Ramos (cell line): ENCODE results near the gene RNF123.

Source experiments
- in situ Hi-C: fragments of 300-500 bp; cut with MboI; formaldehyde crosslinking; loops from one replicate; pipeline ENCODE4 v1.14.3; 2022; ENCODE audit warnings: low sequenced_read_pairs; ENCODE audit not compliant: unreplicated experiment

Gene RNF123

DNA sequence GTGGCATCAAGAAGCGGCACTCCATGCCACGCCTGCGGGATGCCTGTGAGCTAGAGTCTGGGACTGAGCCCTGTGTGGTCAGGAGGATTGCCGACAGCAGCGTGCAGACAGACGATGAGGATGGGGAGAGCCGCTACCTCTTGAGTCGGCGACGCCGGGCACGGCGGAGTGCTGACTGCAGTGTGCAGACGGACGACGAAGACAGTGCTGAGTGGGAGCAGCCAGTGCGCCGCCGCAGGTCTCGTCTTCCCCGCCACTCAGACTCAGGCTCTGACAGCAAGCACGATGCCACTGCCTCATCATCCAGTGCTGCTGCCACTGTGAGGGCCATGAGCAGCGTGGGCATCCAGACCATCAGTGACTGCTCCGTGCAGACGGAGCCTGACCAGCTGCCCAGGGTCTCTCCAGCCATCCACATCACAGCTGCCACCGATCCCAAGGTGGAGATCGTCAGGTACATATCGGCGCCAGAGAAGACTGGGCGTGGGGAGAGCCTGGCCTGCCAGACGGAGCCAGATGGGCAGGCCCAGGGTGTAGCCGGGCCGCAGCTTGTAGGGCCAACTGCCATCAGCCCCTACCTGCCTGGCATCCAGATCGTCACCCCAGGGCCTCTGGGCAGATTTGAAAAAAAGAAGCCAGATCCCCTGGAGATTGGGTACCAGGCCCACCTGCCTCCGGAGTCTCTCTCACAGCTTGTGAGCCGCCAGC lies 32.0 kb upstream of the RNF123 start:
- in situ Hi-C loops: no loop called here

DNA sequence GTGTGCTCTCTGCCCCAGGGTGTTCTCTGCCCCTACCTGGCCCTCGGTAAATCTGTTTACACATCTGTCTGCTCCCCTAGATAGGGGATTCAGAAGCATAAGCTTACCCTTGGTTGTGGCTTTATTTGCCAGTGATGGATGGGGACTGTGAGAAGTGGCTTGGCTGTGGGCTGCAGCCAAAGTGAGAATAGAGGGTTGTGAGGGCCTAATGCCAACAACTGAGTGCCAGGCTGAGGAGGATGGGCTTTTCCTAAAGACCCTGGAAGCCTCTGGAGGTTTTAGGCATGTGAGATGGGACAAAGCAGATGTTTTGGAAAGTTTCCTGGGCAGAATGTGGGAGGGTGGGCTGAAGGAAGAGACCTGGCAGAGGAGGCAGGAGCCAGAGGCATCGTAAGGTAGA lies 30.6 kb upstream of the RNF123 start:
- in situ Hi-C loops: no loop called here

DNA sequence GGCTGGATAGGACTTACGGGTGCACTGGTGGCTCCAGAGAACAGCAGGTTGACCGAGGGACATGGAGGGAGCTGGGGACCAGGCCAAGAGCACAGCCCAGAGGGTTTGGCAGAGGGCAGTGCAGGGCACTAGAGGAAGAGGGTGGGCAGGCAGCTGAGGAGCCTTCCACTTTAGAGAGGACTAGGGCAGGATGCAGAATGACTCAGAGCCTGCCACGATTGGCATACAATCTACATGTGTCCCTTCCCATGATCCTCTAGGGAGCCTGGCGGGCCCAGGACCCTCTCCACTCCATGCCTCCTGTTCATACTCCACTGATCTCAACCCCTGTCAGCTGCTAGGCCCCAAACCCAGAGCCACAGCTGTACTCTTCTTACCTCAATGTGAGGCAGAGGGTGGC lies 29.6 kb upstream of the RNF123 start:
- in situ Hi-C loops: no loop called here

DNA sequence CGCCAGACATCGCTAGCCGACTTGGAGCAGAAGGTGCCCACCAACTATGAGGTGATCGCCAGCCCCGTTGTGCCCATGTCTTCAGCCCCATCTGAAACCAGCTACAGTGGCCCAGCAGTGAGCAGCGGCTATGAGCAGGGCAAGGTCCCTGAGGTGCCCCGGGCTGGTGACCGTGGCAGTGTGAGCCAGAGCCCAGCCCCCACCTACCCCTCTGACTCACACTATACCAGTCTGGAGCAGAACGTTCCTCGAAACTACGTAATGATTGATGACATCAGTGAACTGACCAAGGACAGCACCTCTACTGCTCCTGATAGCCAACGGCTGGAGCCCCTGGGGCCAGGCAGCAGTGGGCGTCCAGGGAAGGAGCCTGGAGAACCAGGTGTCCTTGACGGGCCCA lies 28.1 kb upstream of the RNF123 start:
- in situ Hi-C loops: no loop called here

DNA sequence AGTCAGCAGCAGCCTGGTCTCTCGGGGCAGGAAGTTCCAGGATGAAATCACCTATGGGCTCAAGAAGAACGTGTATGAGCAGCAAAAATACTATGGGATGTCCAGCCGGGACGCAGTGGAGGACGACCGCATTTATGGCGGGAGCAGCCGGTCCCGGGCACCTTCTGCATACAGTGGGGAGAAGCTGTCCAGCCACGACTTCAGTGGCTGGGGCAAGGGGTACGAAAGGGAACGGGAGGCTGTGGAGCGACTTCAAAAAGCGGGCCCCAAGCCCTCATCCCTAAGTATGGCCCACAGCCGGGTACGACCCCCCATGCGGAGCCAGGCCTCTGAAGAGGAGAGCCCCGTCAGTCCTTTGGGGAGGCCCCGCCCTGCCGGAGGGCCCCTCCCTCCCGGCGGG lies 27.3 kb upstream of the RNF123 start:
- in situ Hi-C loops: no loop called here

DNA sequence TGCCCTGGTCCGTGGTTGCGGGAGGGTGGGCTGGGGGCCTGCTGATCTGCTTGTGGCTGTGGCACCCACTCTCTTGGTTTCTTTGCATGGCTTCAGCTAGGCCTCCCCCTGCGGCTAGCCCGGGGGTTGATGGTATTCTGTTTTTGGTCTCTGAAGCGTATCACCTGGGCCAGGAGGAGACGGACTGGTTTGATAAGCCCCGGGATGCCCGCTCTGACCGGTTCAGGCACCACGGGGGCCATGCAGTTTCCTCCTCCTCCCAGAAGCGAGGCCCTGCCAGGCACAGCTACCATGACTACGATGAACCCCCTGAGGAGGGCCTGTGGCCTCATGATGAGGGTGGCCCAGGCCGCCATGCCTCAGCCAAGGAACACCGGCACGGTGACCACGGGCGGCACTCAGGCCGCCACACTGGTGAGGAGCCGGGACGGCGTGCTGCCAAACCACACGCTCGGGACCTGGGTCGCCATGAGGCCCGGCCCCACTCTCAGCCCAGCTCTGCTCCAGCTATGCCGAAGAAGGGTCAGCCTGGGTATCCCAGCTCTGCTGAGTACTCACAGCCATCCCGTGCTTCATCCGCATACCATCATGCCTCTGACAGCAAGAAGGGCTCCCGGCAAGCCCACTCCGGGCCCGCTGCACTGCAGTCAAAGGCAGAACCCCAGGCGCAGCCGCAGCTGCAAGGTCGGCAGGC lies 26.5 kb upstream of the RNF123 start:
- in situ Hi-C loops: no loop called here

DNA sequence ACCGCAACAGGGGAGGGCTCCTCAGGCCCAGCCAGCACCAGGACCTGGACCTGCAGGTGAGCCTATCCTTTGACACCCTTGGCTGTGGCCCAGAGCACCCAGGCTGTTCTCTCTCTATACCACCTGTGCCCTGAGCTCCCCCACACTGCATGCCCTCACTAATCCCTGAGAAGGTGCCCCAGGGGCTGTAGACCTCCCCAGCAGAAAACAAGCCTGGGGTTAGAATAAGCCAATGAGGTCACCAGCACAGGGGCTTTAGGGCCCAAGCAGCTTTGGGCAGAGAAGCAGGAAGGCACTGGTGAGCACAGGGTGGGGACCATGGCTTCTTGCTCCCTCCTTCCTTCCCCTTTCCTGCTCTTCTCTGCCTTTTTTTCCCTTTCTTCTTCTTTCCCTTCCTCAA lies 25.5 kb upstream of the RNF123 start:
- in situ Hi-C loops: no loop called here

DNA sequence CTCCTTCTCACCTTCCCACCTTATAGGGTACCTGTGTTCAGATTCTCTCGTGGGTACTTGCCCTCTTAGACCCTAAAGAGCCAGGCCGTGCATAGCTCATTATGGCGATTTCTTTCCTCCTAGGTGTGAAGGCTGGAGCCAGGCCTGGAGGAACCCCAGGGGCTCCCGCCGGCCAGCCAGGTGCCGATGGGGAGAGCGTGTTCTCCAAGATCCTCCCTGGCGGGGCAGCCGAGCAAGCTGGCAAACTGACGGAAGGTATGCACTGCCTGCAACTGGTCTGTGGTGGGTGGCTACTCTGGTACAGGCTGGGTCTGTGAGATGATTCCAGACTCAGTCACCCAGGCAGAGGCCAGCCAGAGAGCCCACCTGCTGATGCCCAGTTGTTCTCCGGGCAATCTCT lies 25.1 kb upstream of the RNF123 start:
- in situ Hi-C loops: no loop called here

DNA sequence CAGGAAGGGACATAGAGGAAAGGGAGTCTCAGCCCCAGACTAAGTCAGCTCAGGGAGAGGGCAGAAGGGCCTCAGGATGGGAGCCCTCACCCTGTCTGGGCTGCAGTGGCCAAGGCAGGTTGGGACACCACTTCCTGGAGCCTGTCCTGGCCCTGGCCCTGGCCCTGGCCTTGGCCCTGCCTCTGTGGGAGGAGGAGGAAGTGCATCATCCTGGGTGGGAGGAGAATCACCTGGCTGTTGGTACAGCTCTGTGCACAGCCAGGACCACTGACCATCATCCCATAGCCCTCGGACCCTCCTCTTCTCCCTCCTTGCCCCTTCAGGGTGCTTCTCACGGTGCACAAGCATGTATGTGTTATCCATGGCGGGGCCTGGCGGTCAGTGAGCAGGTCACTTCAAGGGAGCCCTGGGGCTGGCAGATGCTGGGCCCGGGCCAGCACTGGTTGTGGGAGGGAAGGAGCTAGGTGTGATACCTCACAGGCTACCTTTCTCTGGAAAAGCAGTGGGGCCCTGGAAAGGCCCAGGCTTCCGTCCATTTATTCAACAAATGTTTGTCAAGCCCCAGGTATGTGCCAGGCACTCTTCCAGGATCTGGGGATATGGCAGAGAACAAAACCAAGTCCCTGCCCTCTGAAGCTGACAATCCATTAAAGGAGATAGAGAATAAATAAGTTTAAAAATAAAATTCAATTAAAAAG lies 23.4 kb upstream of the RNF123 start:
- in situ Hi-C loops: no loop called here

DNA sequence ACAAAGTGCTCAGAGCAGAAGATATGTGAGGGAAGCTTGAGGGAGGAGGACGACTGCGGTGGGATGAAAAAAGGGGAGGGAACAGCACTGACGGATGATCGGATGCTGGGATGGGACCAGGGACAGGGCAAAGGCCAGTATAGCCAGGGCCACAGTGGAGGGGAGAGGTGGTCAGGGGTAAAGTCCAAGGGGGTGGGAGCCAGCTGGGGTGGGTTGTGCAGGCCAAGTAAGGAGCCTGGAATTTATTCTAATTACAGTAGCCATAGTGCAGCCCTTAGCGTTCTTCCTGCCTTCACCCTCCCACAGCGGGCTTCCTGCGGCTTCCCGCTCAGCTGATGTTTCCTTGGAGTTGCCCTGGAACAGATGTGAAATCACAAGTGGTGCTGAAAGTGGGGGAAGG lies 22.8 kb upstream of the RNF123 start:
- in situ Hi-C loops: no loop called here

DNA sequence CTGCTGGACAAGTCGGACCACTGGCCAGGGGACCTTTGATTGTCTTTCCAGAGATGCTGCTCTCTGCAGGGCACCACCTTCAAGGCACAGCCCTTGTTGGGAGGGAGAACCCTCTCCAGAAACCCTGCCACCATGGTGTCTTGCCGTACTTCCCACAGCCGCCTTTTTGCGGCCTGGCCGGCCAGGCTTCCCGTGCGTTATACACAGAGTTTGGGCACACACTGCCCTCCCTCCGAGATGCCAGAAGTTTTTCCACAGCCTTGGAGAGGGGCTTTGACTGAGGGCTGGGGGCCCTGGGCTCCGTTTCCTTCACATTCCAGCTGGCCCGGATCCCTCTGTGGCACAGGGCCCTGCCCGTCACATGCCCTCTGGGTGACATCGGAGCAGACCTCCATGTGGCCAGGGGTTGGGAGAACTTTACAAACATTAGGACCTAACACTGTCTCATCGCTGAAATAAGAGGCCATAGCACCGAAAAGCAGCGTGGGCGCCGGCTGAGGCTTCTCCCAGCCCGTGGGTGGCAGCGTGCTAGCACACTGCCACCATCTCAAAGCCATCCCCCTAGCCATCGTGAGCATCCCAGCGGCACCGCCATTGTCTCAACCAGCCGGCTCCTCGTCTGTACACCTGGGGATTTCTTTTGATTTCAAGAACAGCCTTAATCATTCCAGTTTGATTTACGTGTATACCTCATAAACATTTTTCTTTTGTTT lies 21.5 kb upstream of the RNF123 start:
- in situ Hi-C loops: no loop called here

DNA sequence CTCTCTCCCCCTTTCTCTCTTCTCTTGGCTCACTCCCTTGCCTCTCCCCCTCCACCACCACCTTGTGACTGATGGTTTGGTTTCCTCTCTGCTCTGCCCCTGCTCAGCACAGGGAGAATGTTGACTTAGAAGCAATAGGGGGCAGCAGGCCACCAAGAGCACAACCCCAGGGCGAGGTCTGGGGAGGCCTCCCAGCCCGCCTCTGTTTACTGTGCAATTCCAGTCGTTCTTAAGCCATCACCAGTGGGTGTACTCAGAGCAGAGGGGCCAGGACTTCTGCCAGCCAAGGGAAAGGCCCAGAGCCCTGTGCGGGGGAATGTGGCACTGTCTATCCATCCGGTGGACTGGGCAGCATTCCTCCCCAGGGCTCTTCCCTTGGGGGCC lies 21.0 kb upstream of the RNF123 start:
- in situ Hi-C loops: no loop called here

DNA sequence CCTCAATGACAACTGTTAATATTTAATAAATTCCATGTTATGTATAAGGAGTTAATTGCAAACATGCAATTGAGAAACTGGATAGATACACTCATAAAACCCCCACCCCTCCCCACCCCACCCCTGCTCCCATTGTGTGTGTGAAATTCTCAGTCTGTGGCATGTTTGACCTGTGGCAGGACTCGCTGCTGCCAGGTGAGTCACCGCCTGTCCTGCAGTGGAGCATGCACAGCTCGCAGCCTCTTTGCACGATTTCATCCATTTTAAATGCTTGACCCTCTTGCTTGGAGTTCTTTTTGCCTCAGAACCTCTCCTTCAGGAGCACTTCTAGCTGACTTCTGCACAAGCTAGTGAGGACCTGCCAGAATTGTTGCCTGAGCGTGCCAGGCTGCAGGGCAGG lies 20.5 kb upstream of the RNF123 start:
- in situ Hi-C loops: no loop called here

DNA sequence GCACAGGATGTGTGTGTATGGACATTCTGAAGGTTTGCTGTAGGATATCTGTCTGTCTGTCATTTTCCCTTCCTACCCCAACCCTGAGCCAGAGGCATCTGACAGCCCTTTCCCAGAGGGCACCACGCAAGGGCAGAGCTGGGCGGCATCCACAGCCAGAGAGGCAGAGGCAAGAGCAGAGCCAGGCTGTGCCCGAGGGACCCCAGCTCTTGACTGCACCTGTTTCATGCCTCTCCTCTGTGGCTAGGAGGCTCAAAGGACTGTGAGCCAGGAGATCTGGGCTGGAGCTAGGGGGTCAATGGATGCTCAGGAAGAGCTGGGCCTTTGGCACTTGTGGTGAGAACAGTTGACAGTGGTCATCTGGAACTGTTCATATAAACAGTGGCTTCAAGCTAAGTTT lies 20.0 kb upstream of the RNF123 start:
- in situ Hi-C loops: no loop called here

DNA sequence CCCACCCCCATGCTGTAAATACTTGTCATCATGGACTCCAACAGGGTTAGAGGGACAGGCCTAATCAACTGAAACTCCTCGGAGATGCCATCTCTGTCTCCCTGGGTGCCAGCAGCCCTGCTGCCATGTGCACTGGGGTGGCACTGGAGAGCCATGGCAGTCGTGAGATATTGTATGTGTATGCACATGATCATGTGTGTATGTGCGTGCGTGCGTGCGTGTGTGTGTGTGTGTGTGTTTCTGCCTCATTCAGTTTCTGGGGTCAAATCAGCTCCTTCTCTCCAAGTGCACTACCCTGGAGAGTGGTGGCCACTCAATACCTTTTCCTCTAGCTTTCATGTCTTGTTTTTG lies 18.4 kb upstream of the RNF123 start:
- in situ Hi-C loops: loop anchor here (5.0 kb wide), 1 partner anchor 124 kb away; no protein-coding TSS in a partner anchor

DNA sequence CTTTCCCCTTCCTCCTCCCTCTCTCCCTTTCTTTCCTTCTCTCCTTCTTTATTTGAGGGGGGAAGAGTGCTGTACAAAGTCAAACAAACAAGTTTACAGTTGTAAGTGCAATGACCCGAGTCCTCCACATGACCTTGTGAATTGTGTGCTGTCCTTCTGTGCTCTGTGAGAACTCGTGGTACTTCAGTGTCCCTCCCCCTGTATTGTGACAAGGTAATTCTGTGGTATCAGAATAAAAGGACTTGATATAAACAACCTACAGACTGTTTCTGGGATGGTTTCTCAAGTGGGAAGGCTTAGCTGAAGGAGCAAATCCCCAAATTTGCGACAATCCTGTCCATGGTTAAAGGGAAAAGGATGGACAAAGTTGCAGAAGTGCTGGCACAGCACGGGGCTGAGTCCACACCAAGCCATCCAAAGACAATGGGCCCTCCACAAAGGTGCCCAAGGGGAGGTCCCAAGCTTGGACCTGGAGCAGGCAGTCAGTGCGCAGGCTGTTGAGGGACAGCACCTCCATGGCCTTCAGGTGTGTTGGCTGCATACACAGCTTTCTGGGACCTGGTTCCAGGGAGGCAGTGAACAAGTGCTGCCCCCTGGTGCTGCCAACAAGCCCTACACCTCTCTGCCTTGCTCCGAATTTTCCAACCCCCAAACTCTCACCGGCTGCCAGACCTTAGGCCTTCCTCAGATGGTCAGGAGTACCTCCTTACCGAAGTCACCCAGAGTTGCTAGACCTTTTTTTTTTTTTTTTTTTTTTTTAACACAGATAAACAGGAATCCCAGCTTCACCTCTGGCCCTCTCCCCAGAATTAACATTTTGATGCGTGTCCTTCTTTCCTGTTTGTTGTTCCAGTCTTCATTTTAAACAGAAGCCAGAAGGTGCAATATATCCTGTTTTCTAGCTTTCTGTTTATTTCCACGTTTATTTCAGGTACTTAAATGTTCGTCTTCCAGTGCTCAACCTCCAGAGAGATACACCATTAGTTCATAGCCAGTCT lies 17.8 kb upstream of the RNF123 start:
- in situ Hi-C loops: loop anchor here (5.0 kb wide), 1 partner anchor 124 kb away; no protein-coding TSS in a partner anchor

DNA sequence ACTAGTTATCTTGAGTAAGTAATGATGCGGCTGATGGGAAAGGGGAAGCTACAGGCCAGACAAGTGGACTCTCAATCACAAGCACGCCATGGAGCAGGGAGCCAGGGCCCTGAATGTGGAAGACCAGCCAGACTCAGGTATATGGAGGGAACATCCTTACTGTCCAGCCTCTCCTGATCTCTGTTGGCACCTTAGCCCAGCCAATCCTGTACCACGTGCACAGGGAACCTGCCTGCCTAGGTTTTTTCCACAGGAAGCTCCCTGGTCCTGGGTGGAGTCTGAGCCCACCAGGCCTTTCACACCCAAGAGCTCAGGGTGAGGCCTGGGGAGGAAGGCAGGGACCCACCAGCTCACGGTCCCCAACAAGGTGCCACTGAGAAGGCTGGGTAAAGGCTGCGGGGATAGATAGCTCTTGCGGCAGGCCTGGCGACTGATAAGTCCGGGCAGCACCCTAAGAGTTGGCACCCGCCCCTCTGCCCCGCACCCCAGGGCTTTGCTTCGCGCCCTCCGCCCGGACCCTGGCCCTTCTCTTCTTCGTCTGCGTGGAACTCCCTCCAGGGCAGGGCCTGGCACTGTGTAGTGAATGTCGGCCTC lies 16.1 kb upstream of the RNF123 start:
- in situ Hi-C loops: loop anchor here (5.0 kb wide), 1 partner anchor 126 kb away; no protein-coding TSS in a partner anchor

DNA sequence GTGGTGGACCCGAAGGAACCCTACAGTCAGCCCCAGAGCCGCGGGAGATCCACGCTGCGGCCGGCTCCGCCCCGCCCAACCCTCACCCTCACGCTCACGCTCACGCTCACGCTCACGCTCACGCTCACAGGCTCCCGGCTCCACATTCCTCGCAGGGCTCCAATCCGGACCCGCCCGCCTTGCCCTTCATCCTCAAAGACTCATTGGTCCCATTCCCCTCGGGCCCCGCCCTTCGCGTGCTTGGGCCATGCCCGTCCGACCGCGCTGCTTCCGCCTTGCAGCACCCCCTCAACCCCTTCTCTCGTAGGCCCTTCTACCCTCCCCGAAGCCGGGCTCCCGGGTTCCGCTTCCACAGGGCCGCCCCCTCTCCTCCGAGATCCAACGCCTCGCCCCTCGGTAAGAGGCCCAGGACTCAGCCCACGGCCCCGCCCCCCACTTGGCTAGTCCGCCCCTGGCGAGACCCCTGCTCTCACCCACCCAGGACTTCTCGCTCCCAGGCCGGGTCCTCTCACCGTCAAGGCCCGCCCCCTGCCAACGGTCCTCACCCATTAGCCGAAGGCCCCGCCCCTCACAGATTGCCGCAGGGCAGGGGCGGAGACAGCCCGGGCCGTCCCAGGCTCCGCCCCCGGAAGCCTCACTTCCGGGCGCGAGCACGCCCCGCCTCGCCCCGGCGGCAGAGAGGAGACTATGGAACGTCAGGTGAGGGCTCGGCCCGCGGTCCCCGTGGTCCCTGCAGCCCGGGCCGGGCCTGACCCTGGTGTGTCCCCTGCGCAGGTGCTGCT lies 15.5 kb upstream of the RNF123 start, which contains the start of gene APEH:
Gene APEH, plus strand, starts transcription at position 637 of the 782 bp plus-strand sequence. Its CDS starts 51 bp downstream, at position 688.
- in situ Hi-C loops: loop anchor here (5.0 kb wide), 1 partner anchor 127 kb away; no protein-coding TSS in a partner anchor
